ENCODE measurements around the gene ADAMTSL1. TPM values are rescaled to one million over a fixed set of nuclear protein-coding genes. Genes with fewer than 3 reads are reported as not detected.

Gene ADAMTSL1
- total and polyA plus RNA-seq, 9 of the 15 experiments (the other 6 are each of a cell fraction or from before 2014, with no cell fraction given) = 0.01 TPM; not detected in 8

GRCh38 chr9:18472435-18472834 is 1.5 kb upstream of the ADAMTSL1 start:
- FAIRE-seq = no peak
- H3K4me3 ChIP-seq = no peak overlapping the region
- TF ChIP-seq GABPB1 (CRISPR knock-in tag; IDR thresholded peaks at IDR 0.05) (no peak), HES1 (IDR thresholded peaks at IDR 0.05; ENCODE audit: low read depth) (no peak), TCF15 (CRISPR knock-in tag; IDR thresholded peaks at IDR 0.05) (no peak), ZNF124 (CRISPR knock-in tag; IDR thresholded peaks at IDR 0.05) (no peak), ZNF280B (CRISPR knock-in tag; IDR thresholded peaks at IDR 0.05) (no peak), PREB (CRISPR knock-in tag; IDR thresholded peaks at IDR 0.05) (no peak), LARP7 (IDR thresholded peaks at IDR 0.05) (no peak), ZNF778 (CRISPR knock-in tag; IDR thresholded peaks at IDR 0.05) (no peak), RFX5 (IDR thresholded peaks at IDR 0.05; ENCODE audit: low read depth, low read length) (no peak), NCOA1 (IDR thresholded peaks at IDR 0.05; ENCODE audit: low read depth) (no peak), PHF8 (IDR thresholded peaks at IDR 0.05; ENCODE audit: borderline replicate concordance, low read length) (no peak)
- H3K36me3 ChIP-seq (ENCODE audit: control insufficient read depth, insufficient read depth, low read length) = no peaks in the 10 kb centered on the region
- intact Hi-C loops (cut with micrococcal nuclease) = no loop called here
- no peaks in the 10 kb centered on the region for H3K4me1 ChIP-seq (replicated peaks in 1 of 2; ENCODE audit: control insufficient read depth in 2 of 2, insufficient read depth in 2 of 2, low read length in 2 of 2)
- no peaks in the 10 kb centered on the region for H3K9me1 ChIP-seq (ENCODE audit: control insufficient read depth, insufficient read depth, low read length)
- H3K27ac ChIP-seq (ENCODE audit: extremely low read depth, low read depth, low read length) = no peak overlapping the region
- H3K4me2 ChIP-seq (ENCODE audit: insufficient read depth, low read length) = no peak overlapping the region
- no peaks in the 10 kb centered on the region for H4K20me1 ChIP-seq (replicated peaks; ENCODE audit: control insufficient read depth, insufficient read depth, low read length)
- POLR2A ChIA-PET = no interaction called here
- BruUV-seq (replicated peaks) = no TSS peak
- no peak for ATAC-seq
- CTCF ChIA-PET (ENCODE audit: low intra/inter-chr PET ratio) = no interaction called here
- DNase-seq (ENCODE audit: extremely low read depth in 1 of 4, low spot score in 3 of 4) = no peak
- WGBS (ENCODE audit: insufficient coverage, low coverage, missing lambda C conversion rate) = 0% methylated on average over 3 of the region's 3 CpGs
- no peaks in the 10 kb centered on the region for H3K79me2 ChIP-seq (ENCODE audit: control insufficient read depth, insufficient read depth, low read length)
- no peaks in the 10 kb centered on the region for H3K27me3 ChIP-seq (ENCODE audit: control insufficient read depth in 2 of 2, insufficient read depth in 2 of 2, low read length in 2 of 2)
- no peaks in the 10 kb centered on the region for H3K9me3 ChIP-seq (replicated peaks; ENCODE audit: control insufficient read depth, insufficient read depth, low read depth, low read length)
- in situ Hi-C loops (cut with MboI) = no loop called here
- no peak overlapping the region for H2AFZ ChIP-seq (ENCODE audit: low read depth, low read length)
- H3K9ac ChIP-seq (ENCODE audit: insufficient read depth in 1 of 2, low read depth in 2 of 2, low read length in 2 of 2) = no peak overlapping the region

All from K562 (cell line).